ENCODE measurements around the gene ANKRD63.

The ANKRD63 gene

DNA sequence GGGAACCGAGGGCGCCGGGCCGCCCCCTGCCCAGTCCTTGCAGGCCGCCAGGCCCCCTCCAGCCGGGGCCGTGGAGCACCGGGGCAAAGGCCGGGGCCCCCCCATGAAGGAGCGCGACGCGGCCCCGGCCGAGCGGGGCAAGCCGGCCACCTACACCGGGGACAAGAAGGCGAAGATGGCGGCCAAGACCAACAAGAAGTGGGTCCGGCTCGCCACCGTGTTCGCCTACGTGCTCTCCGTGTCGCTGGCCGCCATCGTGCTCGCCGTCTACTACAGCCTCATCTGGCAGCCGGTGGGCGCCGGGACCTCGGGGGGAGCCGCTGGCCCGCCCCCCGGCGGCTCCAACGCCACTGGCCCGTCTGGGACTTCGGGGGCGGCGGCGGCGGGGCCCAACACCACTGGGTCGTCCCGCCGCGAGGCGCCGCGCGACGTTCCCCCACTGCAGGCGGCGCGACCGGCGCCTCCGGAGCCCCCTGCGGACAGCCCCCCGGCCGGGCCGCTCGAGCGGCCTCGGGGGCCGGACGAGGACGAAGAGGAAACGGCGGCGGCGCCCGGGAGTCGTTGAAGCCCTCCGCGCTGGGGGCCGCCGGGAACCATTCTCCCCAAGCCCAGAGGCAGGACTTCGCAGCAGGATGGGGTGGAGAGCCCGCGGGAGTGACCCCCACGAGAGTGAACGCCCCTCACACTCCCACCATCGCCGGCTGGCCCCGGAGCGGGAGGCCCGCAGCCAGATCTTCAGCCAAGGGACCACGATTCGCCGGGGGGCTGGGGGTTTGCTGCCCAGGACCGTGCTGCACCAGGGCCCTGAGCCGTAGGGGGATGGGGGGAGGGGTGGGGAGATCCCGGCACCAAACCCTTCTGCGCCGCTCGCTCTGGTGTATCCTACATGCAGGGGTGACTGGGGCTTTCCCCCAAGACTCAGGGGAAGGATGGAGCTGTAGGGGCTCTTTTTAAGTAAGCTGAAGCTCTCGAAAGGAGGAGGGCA is 41.4 kb upstream of the ANKRD63 start:
- TF ChIP-seq, protein P1, sequence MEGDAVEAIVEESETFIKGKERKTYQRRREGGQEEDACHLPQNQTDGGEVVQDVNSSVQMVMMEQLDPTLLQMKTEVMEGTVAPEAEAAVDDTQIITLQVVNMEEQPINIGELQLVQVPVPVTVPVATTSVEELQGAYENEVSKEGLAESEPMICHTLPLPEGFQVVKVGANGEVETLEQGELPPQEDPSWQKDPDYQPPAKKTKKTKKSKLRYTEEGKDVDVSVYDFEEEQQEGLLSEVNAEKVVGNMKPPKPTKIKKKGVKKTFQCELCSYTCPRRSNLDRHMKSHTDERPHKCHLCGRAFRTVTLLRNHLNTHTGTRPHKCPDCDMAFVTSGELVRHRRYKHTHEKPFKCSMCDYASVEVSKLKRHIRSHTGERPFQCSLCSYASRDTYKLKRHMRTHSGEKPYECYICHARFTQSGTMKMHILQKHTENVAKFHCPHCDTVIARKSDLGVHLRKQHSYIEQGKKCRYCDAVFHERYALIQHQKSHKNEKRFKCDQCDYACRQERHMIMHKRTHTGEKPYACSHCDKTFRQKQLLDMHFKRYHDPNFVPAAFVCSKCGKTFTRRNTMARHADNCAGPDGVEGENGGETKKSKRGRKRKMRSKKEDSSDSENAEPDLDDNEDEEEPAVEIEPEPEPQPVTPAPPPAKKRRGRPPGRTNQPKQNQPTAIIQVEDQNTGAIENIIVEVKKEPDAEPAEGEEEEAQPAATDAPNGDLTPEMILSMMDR (IDR thresholded peaks at IDR 0.05; ENCODE audit: low read depth, low read length), result no peak
- Histone ChIP-seq H3K4me1 (peaks cover 6% of the 10 kb centered on the region), H3K9me3 (no peaks in the 10 kb centered on the region), H3K36me3 (peaks cover 5% of the 10 kb centered on the region; the same call in 1 of the 2 replicates), H3K4me3 (ENCODE audit: low read depth, low read length) (peak overlapping the region; percentile 67), H3K27me3 (no peaks in the 10 kb centered on the region)
- DNase-seq, result peak; percentile 46

DNA sequence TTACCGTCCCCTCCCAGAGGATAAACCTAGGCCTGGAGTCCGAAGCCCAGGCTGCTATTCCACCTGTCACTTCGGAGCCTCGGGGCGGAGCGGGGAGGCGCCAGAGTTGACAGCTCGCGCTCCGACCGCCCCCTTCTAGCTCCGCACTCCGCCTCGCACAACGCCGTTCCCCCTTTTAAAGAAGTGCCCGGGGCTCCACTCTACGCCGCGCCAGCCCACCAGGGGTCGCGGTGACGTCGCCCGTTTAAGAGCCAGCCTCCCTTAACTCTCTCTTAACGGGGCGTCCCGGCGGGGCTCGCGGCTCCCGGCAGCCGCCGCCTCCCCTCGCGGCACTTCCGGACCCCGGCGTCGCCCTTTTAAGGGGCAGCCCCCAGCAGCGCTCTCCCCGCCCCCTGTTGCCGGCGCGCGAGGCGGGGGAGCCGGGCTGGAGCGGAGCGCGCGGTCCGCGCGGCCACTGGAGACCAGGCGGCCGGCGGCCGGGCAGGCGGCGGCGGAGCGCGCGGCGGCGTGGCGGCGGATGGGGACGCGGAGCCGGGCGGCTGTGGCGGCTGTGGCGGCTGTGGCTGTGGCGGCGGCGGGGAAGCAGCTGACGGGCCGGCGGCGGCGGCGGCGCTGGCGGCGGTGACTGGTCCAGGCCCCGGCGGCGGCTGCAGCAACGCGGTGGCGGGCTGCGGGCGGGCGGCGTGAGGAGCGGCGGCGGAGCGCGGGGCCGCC is 40.5 kb upstream of the ANKRD63 start, which contains the start of gene INAFM2:
Gene INAFM2, plus strand, starts transcription at position 454 of the 714 bp plus-strand sequence. CDS start 364 bp downstream, outside the sequence.
- H3K4me3 ChIP-seq (ENCODE audit: low read depth, low read length), result peak within 1 kb of the TSS; percentile 67
- TF ChIP-seq, protein P1 (IDR thresholded peaks at IDR 0.05; ENCODE audit: low read depth, low read length), result peak; percentile 64
- no peaks in the 10 kb centered on the region for H3K9me3 ChIP-seq
- peak; percentile 96 for DNase-seq
- peaks cover 5% of the 10 kb centered on the region; the same call in 1 of the 2 replicates for H3K36me3 ChIP-seq
- H3K27me3 ChIP-seq, result no peaks in the 10 kb centered on the region
- H3K4me1 ChIP-seq, result peaks cover 6% of the 10 kb centered on the region

DNA sequence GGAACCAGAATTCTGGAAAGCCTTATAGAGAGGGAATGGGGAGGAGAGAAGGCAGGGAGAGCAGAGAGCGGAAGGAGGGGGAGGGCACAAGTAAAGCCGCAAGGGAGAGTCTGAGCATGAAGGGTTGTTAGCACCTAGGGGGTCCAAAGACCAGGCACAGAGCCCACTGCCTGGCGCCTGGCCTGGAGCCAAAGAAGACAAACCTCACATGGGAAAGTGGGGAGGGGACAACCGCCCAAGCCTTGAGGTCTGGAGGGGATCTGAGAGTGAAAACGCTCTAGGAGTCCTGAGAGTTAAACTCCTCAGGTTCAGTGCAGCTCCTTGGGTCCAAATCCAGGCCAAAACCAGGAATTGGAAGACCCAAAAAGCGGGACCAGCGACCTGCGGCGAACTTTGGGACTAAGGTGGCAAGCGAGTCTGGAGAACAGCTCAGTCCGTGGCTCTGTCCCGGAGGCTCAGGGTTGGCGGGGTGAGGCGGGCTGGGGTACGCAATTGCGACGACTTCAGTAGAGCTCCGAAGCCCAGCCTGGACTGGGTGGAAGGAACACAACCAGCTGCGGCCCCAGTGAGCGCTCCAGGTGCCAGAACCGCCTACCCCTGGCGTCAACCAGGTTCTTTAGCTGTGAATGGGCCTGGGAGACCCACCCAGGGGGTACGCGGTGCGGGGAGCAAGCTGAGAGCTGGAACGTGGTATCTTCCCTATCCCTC is 39.8 kb upstream of the ANKRD63 start:
- DNase-seq, result no peak
- H3K27me3 ChIP-seq, result no peaks in the 10 kb centered on the region
- peaks cover 5% of the 10 kb centered on the region; the same call in 1 of the 2 replicates for H3K36me3 ChIP-seq
- H3K9me3 ChIP-seq, result no peaks in the 10 kb centered on the region
- no peak overlapping the region for H3K4me3 ChIP-seq (ENCODE audit: low read depth, low read length)
- peaks cover 6% of the 10 kb centered on the region for H3K4me1 ChIP-seq
- TF ChIP-seq, protein P1 (IDR thresholded peaks at IDR 0.05; ENCODE audit: low read depth, low read length), result no peak

DNA sequence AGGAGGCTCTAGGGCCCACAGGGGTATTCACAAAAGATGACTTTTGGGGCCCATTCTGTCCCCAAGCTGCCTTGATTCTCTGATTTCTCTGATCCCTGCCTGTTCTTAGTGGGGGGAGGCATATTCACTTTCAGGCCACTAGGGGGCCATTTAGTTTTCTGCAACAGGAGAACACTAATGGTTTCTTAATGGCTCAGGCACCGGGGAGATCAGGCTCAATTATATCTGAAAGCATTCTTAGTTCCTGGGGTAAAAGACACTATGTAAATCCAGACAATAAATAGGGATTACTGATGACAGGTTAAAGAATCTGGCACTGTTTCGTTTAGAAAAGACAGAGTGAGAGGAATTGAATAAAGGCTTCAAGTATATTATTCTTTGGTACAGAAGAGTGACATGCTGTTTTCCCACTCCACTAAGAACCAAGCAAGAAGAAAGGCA is 38.1 kb upstream of the ANKRD63 start:
- Histone ChIP-seq H3K36me3 (no peaks in the 10 kb centered on the region), H3K9me3 (no peaks in the 10 kb centered on the region), H3K4me1 (peaks cover 6% of the 10 kb centered on the region), H3K27me3 (no peaks in the 10 kb centered on the region), H3K4me3 (ENCODE audit: low read depth, low read length) (no peak overlapping the region)
- DNase-seq, result peak; percentile 71
- TF ChIP-seq, protein P1 (IDR thresholded peaks at IDR 0.05; ENCODE audit: low read depth, low read length), result peak; percentile 94

DNA sequence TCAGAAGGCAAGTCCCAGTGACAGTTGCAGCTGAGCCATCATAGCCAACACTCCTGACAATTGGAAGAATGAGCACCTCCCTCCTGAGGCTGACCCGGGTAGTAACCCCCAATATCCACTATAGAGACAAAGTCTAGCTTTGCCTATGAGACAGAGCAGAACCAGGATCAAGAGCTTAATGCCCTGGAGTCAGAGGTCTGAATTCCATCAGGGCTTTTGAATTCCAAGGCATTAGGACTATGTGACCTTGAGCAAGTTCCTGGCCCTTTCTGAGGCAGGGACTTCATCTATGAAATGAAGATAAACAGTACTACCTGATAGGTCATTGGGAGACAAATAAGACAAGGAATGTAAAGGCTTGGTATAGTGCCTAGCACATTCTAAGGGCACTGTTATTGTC is 37.5 kb upstream of the ANKRD63 start:
- TF ChIP-seq, protein P1 (IDR thresholded peaks at IDR 0.05; ENCODE audit: low read depth, low read length), result no peak

More for the DNA sequence above, 37.5 kb upstream of the ANKRD63 start:
- Histone ChIP-seq H3K27me3 (no peaks in the 10 kb centered on the region), H3K4me3 (ENCODE audit: low read depth, low read length) (no peak overlapping the region), H3K36me3 (no peaks in the 10 kb centered on the region), H3K4me1 (peaks cover 6% of the 10 kb centered on the region), H3K9me3 (no peaks in the 10 kb centered on the region)
- DNase-seq, result no peak

All from BE2C (cell line).